HG02981 (cell line): ENCODE data around the gene UBL3.

Experiments used
- ATAC-seq: cut with Tn5 transposase; IDR thresholded peaks from one replicate; pipeline ENCODE4 v1.9.1; 2021; ENCODE audit warnings: mild to moderate bottlenecking, moderate library complexity; ENCODE audit not compliant: unreplicated experiment

Gene UBL3

DNA sequence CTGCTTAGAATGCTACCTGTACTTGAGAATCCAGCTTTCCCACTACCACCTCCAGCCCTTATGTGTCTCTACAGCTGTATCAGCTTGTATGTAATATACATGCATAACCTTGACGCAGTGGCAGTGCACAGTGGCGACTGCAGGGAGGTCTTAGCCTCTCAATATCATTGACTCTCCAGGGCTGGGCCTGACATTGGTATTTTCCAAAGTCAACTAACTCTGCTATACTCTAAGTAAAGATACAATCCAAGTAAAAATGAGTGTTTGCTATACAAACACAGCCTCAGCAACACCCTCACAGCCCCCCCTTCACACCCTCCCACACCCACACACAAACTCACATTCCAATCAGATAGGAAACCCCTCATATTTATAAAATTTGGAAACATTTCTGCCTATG lies 6.7 kb upstream of the UBL3 start:
- ATAC-seq = no peak

DNA sequence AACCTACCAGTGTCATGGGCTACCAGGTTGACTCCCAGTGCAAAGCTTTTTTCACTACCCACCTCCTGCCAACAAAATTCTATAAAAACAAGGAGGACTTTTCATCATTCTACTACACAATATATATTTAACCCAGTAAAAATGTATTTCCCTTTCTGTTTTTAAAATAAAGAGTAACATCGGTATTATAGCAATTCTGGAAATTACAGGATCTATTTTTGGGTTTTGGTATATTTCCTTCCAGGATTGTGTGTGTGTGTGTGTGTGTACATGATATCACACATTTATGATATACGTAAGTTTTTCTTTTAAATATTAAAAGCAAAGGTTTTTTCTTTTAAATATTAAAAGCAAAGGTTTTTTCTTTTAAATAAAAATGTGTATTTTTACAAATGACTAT lies 6.0 kb upstream of the UBL3 start:
- no peak for ATAC-seq

DNA sequence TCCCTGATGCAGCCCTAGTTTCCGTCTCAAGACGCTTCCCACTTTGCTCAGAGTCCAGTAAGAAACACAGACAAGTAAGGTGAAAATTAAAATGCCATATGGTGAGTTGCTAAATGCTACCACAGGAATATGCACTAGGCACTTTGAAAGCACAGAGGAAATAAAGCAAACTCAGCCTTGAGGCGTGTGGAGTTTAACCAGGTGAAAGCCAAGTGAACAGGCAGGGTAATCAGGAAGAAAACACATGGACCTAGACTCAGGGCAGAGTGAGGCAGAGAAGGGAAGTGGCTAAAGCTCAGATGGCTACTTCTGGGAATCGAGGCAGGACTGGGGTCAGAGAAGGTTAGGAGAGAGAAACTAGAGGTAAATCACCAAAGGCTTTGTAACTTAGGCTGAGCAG lies 5.4 kb upstream of the UBL3 start:
- no peak for ATAC-seq

DNA sequence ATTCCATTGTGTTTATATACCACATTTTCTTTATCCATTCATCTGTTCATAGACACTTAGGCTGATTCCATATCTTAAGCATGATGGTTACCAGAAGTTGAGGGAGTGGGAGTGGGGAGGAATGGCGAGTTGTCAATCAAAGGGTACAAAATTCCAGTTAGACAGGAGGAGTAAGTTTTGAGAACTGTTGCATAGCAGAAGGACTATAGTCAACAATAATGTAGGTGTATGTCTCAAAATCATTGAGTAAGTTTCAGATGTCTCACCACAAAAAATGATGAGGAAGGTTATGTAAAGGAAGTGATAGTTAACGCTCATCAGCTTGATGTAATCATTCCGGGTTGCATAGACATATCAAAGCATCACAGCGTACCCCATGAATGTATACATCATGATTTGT lies 4.6 kb upstream of the UBL3 start:
- ATAC-seq = no peak

DNA sequence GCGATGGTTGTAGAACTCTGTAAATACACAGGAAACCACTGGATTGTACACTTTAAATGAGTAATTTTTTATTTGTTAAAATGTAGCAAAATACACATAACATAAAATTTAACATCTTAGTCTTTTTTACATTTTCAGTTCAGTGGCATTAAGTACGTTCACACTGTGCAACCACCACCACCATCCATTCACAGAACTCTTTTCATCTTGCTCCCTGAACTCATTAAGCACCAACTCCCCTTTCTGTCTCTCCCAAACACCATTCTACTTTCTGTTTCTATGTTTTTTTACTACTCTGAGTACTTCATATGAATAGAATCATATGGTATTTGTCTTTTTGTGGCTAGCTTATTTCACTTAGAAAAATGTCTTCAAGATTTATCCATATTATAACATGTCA lies 2.7 kb upstream of the UBL3 start:
- no peak for ATAC-seq

DNA sequence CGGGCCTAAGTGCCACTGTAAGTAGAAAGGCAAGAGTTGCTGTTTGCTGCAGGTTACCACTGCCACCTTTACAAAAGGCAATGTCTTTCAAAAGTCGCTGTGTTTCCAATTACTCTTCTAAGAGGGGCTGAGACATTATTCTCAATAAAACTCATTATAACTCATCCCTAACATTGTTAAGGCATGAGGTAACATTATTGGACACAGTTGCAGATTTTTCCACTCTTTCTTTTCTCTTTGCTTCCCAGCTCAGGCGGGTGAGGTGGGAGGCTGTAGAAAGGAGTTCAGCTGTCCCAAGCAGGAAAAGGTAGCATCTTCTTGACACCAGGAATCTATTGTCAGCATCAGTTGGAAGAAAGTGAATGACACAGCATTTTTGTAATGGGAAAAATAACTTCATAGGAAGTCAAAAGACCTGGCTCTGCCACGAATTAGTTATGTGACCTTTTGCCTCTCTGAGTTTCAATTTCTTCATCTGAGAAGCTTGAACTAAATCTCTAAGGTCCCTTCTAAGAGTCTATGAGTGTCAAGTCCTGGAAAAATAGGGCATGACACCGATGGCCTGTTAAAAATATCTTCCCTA lies 2.1 kb upstream of the UBL3 start:
- no peak for ATAC-seq

DNA sequence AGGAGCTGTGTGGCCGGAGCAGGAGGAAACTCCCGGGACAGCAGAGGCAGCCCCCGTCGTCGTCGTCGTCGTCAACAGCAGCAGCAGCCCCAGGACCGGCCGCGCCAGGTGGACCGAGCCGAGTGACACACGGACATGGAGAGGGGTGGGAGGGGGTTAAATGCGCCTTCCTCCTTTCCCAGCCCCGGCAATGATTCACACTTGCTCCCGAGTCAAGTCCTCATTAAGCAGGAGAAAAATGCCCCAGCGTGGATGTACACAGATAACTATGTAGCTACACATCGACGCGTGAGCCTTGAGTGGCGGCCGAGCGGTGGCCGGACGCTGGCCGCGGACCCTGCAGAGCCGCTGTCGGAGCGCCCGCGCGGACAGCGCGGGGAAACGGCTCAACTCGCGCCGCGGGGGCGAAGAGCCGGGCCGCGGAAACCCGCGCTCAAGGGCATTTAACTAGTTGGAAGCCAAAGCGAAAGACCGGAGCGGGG lies 645 bp downstream of the UBL3 start:
- peak; percentile 12 for ATAC-seq

DNA sequence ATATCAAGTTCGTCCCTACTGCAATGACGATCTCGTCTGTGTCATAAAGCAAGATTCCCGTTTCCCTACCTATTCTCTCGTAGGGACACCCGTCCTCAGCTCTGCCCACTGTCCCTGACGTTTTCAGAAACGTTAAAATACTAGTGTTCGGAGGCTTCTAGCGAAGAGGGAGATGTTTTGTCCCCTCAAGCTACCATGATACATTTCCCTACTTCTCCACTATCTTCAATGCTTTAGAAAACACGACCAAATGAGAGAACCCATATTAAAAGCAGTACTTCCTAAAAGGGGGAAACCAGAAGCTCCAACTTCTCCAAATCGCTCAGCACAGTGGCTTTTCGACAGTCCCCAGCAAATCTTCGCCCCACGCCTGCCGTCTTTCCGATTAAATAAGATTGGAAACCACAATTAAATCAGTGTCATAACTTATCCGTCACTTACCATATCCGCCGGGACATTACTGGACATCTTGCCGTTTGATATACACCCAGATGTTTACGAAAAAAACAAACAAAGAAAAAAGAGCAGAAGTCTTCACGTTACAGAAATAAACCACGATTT lies 1.3 kb downstream of the UBL3 start:
- no peak for ATAC-seq

DNA sequence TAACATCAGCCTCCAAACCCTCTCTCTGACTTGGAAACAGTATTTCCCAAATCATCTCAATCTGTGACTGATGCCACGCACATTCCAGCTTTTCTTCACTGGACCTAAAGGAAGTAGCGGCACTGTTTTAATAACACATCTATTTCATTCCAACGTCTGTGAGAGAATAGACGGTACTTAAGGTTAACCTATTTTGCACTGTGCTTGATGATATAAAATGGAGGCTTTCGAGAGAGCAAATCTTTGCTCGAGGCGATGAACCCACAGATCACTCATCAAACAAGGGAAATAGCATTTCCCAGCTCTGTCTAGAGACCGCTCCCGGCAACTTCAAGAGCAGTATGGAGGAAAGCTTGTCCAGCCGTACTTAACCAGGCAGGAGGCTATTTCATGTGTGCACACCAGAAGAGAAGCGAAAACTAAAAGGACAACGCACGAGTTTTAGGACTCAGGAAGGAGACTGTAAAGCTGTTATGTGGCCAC lies 2.9 kb downstream of the UBL3 start:
- no peak for ATAC-seq

DNA sequence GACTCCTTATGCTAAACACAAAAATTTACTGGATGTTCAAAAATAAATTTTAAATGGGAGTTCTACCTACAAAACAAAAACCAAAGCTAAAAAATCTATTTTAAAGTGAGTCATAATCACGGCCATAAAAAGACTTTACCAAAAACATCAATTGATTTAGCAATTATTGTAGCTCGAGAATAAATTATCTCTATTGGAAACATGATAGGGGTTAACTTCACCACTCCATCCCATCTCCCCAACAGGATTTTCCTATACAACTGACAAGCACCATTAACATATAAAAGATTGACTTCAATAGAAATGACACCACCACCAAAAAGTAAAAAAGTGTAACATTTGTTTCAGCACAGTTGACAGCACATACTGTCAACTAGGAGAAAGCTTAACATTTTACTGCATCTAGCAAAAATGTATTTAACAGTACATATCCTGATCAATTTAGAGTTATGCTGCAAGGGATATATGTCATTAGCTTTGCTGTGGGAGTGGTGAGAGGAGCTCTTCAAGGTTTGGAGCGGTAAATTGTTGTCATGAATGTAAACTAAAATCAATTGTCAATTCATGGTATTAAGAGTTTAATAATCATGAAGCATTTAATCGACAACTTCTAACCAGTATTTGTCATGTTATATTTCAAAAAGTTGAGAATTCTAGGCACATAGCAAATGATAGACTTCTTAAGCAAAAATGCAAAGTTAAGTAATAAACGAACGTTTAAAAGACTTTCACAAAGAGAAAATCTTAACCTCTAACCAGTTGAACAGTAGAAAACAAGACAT lies 3.8 kb downstream of the UBL3 start:
- no peak for ATAC-seq

DNA sequence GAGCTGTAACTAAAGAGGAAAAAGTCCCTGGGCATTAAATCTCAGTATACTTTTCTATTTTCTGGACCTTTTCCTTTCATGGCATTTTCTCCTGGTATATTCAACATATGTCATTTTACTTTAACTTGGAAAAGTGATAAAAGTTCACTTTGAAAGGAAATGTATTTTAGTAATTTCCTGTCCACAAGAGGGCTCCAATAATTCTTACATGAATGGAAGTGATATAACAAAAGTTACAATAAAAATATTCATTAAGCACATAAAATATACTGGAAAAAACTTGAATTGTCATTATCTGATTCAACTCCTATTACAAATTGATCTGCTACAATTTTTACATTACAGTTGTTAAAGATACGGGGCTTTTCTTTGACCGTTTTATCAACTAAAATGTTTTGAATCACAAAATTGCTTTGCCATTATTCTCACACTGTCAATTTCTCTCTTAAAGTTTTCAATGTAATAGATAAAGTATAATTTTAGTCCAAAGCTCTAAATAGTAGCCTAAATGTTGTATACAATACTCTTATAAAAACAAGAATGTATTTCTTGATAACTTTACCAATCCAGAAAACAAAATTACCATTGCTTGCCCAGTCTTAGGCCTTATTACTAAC lies 4.9 kb downstream of the UBL3 start:
- no peak for ATAC-seq

DNA sequence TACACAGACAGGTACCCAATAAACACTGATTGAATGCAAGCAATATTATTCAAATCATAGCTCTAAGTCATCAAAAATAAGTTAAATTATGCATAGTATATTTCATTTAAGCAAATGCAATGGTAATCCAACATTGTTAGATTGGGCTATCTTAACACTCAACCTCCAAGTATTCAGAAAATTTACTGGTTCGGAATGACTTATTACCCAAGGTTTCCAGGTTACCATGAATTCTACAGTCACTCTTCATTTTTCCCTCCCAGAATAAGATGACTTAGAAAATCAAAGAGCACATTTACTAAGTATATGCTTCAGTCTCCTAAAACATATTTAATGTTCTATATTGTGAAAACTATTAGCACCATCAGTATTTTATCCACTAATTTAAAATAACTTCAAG lies 6.0 kb downstream of the UBL3 start:
- no peak for ATAC-seq

DNA sequence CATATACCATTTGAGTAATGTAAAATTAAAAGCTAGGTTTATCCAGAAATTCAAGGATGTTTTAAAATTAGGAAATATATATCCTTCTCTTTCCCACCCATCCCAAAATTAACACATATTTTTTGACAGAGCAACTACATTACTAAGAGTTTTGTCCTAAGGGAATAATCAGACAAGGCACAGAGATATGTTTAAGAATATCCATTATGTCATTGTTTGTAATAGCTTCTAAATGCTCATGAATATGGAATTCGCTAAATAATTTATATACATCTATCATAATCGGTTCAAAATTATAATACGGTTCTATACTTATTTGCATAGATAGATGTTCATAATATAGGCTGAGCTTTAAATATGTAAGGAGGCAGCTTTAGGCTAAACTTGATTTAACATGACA lies 9.8 kb downstream of the UBL3 start:
- no peak for ATAC-seq

DNA sequence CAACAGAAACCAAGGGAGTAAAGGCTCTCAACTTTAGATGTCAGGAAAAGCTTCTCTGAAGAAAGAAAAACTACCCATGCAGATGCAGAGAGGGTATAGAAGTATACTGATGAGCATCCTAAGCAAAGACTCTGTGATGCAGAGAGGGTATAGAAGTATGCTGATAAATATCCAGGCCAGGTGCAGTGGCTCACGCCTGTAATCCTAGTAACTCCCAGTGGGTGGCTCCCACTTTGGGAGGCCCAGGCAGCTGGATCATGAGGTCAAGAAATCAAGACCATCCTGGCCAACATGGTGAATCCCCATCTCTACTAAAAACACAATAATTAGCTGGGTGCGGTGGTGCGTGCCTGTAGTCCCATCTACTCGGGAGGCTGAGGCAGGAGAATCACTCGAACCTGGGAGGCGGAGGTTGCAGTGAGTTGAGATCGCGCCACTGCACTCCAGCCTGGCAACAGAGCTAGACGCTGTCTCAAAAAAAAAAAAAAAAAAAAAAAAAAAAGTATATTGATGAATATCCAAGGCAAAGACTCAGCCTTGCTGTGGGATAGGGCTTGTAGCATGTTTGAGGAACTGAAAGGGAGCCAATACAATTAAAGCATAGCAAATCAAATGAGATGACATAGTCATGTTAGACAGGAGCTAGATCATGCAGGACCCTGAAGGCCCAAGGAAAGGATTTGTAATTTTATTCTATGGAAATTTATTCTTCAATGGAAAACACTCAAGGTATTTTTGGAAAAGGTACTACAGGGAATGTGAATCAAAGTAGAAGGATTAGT lies 14.9 kb downstream of the UBL3 start:
- no peak for ATAC-seq

DNA sequence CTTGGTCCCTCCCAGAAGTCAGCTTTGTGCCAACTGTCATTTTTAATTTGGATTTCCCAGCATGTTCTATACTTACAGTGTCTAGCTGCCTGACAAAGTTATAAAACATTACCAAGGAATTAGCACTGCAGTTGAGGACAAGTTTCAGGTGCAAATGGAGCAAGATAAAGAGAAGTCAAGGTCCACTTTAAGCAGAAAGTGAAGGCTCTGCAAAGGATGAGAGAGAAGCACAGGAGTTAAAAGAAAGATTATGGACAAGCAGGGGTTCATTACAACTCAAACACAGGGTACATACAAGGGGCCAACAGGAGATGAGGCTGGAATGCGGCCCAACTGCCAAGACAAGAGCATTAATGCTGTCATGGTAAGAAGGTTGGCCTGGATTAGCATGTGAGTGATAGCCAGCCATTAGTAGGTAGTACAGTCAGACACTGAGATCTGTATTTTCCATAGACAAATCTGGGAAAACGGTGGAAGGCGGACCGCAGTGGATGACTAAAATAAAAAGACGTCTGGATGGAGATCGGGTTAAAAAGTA lies 17.6 kb downstream of the UBL3 start:
- ATAC-seq = no peak

DNA sequence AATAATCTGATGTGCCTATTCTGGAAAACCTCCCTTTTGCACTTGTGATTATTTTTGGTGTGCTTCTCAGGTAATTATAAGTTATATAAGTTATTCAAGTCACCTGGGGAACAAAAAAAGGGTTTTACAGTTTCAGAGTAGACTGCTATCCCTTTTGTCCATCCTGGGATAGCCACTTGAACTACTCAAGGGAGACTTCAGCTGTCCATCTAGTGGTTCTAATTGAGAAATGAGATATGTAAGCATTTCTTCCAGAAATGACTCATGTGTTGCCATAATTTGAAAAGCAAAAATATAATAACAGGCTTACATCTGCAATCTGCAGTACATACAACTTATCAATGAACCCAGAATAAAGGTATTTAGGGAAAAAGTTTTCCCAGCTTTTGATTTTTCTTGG lies 20.4 kb downstream of the UBL3 start:
- no peak for ATAC-seq

DNA sequence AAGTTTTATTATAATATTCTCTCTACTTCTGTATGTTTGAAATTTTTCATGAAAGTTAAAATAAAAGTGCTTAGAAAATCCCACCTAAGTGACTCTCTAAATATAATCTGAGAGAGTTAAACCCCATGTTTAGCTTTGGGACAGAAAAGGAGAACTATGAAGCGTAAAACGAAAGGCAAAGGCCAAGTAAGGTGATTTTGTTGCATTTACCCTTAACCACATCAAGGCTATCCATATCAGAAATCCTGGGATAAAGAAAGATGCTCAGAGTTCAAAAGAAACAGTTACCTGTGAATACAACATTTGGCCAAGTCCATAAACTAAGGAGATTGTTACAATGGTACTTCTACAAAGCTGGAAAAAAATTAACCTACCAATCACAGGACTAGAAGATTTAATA lies 31.3 kb downstream of the UBL3 start:
- no peak for ATAC-seq

DNA sequence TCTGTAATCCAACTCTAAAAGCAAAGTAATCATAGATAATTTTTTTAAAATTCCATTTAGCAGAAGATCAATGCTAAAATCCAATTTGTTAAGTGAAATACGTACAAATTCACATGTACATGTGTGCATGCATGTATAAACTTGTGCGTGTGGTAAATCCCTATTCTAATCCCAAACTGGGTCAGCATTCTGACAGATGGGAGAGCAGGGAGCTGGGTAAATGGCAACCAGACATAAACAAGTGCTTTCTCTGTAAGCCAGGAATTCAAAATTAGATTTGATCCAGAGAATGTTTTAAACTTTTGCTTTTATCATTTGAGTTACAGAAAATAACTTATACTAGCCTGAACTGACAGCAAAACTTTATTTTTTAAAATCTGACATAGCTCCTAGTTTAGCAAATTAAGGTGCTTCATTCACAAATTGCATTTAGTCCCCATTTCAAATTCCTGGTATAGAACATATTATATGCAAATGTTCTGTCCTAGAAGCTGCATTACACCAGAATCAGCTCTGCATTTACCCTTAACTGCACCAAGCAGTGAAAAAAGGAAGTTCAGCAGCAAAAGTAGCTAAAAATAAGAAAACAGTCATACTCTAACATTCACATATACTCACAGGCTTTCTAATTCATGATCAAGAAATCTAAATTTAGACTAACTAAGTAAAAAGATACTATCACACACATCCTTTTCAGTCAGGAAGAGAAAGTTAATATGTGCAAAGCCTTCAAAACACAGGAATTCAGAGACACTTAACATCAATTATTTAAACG lies 32.6 kb downstream of the UBL3 start:
- ATAC-seq = peak; percentile 96

DNA sequence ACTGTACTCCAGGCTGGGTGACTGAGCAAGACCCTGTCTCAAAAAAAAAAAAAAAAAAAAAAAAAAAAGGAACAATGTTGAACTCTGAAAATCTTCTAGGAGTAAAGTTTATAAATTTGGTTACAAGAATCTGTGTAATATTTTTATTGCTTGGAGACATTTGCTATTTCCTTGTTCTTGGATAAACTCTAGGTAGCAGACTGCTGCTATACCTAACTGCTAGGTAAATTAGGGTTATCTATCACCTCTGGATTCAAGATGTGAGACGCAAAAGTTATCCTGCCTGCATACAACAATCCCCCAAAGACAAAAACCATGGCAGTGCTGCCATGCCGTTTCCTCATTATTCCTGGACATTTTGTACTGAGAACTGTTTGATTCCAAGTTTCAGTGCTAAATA lies 33.7 kb downstream of the UBL3 start:
- ATAC-seq = no peak

DNA sequence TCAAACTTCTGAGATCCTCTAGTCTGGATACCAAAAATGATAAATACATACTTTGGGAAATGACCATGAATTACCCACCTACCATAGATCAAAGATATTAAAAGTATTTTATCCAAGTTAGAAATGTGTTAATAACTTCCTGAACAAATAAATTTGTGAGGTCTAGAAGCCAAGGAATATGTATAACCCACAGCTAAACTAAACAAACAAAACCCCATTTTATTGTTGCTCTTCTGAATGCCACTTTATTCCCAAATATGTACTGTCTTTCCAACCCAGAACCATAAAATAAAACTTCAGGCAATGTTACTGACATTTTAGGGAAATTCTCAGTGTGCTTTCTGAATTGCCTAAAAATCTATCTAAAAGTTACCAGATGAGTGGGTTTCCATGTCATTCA lies 35.1 kb downstream of the UBL3 start:
- ATAC-seq = no peak
